Keratinocyte (primary cell): ENCODE results near the gene DISC1. TPM values are rescaled to one million over a fixed set of nuclear protein-coding genes. Genes with fewer than 3 reads are reported as not detected.

Experiments
- DNase-seq: peaks from one replicate; pipeline ENCODE4 v3.0.0-alpha.2; 2011; ENCODE audit warnings: low read depth, missing footprints, low spot score
- FAIRE-seq: peaks from 2 replicates; lab custom pipeline; 2011; peaks lifted over from hg19 to GRCh38; lab: Jason Lieb, UNC
- H2AFZ ChIP-seq: 2 replicates; pipeline ENCODE4 v1.6.0; 2012; ENCODE audit warnings: low read length, control low read depth, inconsistent platforms; ENCODE audit not compliant: control insufficient read depth
- H3K27ac ChIP-seq: 2 replicates; pipeline ENCODE4 v1.5.1; 2011; ENCODE audit warnings: low read length; ENCODE audit not compliant: control insufficient read depth, insufficient read depth
- H3K27me3 ChIP-seq: 3 replicates; pipeline ENCODE4 v1.6.0; 2011; ENCODE audit warnings: low read length; ENCODE audit not compliant: control insufficient read depth, insufficient read depth; ENCODE audit errors: extremely low read depth
- H3K36me3 ChIP-seq, 2 experiments: 2 replicates in 1 of 2; 3 replicates in 1 of 2; pipeline ENCODE4 v1.5.1; 2011; ENCODE audit warnings: low read length in 2 of 2, mild to moderate bottlenecking in 1 of 2; ENCODE audit not compliant: control insufficient read depth in 2 of 2, insufficient read depth in 2 of 2; ENCODE audit errors: extremely low read depth in 1 of 2
- H3K4me1 ChIP-seq: 3 replicates; pipeline ENCODE4 v1.5.1; 2011; ENCODE audit warnings: low read length; ENCODE audit not compliant: control insufficient read depth, insufficient read depth; ENCODE audit errors: extremely low read depth
- H3K4me2 ChIP-seq: 3 replicates; pipeline ENCODE4 v1.6.0; 2011; ENCODE audit warnings: low read depth, low read length; ENCODE audit not compliant: control insufficient read depth, insufficient read depth; ENCODE audit errors: extremely low read depth
- H3K4me3 ChIP-seq, 3 experiments: fragments of 200-600 bp in 1 of 3; sonication (generic) in 1 of 3; 2 replicates in 2 of 3; 3 replicates in 1 of 3; pipeline ENCODE4 v1.5.1; 2011 to 2016; ENCODE audit warnings: low read length in 3 of 3, mild to moderate bottlenecking in 3 of 3, control low read depth in 2 of 3, inconsistent platforms in 1 of 3, low read depth in 1 of 3, mixed read lengths in 1 of 3, mixed run types in 1 of 3, moderate library complexity in 1 of 3; ENCODE audit not compliant: control insufficient read depth in 2 of 3, insufficient read depth in 2 of 3; ENCODE audit errors: extremely low read depth in 1 of 3
- H3K79me2 ChIP-seq: 2 replicates; pipeline ENCODE4 v1.6.0; 2012; ENCODE audit warnings: low read length; ENCODE audit not compliant: control insufficient read depth, insufficient read depth
- H3K9ac ChIP-seq: 3 replicates; pipeline ENCODE4 v1.6.0; 2011; ENCODE audit warnings: low read length; ENCODE audit not compliant: control insufficient read depth, insufficient read depth; ENCODE audit errors: extremely low read depth
- H3K9me1 ChIP-seq: 3 replicates; pipeline ENCODE4 v1.6.0; 2011; ENCODE audit warnings: low read length; ENCODE audit not compliant: control insufficient read depth, insufficient read depth; ENCODE audit errors: extremely low read depth
- H3K9me3 ChIP-seq: 2 replicates; pipeline ENCODE4 v1.5.1; 2012; ENCODE audit warnings: low read depth, low read length; ENCODE audit not compliant: control insufficient read depth
- H4K20me1 ChIP-seq: 3 replicates; pipeline ENCODE4 v1.6.0; 2011; ENCODE audit warnings: low read length; ENCODE audit not compliant: control insufficient read depth, insufficient read depth; ENCODE audit errors: extremely low read depth
- CTCF ChIP-seq, 3 experiments: IDR thresholded peaks in 1 of 3; conservative IDR thresholded peaks in 1 of 3; optimal IDR thresholded peaks in 1 of 3; 2 replicates in 2 of 3; 3 replicates in 1 of 3; pipeline versions ENCODE3 to v1.5.1; 2011; ENCODE audit warnings: low read length in 3 of 3, mild to moderate bottlenecking in 3 of 3, moderate library complexity in 2 of 3, control low read depth in 1 of 3, inconsistent platforms in 1 of 3; ENCODE audit not compliant: insufficient read depth in 2 of 3; ENCODE audit errors: extremely low read depth in 1 of 3
- EZH2 ChIP-seq: IDR thresholded peaks from one replicate; pipeline ENCODE4 v1.6.1; 2012; ENCODE audit warnings: inconsistent platforms, mild to moderate bottlenecking, low read length, moderate library complexity
- dilution Hi-C: fragments of 300-500 bp; cut with MboI; formaldehyde crosslinking; loops from one replicate; pipeline ENCODE4 v1.7.0; 2020; ENCODE audit warnings: low sequenced_read_pairs; ENCODE audit not compliant: extremely low pct_ligation_motif_present
- polyA plus RNA-seq, 5 experiments: library from polyadenylated mRNA; depleted of rRNA in 3 of 5; stranded (reverse) in 3 of 5; stranded (forward) in 1 of 5; unstranded in 1 of 5; fragments of >200 nt; gene quantifications; 1 replicate in 1 of 5; 2 replicates in 3 of 5; 3 replicates in 1 of 5; pipeline versions ENCODE4 v1.2.1 to v1.2.3, GENCODE V29; 2011 to 2012; ENCODE audit warnings: missing spikeins in 2 of 5, low read depth in 1 of 5, low replicate concordance in 1 of 5

The DISC1 gene
- polyA plus RNA-seq, 1 donor (not counting 4 experiments of a cell fraction or from before 2014, with no cell fraction given): 0.47 TPM

GRCh38 chr1:231768416-231768815, 141.8 kb downstream of the DISC1 start:
- no peak overlapping the region for H3K4me2 ChIP-seq
- H3K4me1 ChIP-seq: no peaks in the 10 kb centered on the region
- dilution Hi-C loops: no loop called here
- FAIRE-seq: no peak
- no peak overlapping the region for H3K9ac ChIP-seq
- H3K79me2 ChIP-seq: no peaks in the 10 kb centered on the region
- DNase-seq: no peak
- no peak overlapping the region for H3K27ac ChIP-seq
- H4K20me1 ChIP-seq: no peaks in the 10 kb centered on the region
- H3K27me3 ChIP-seq: no peaks in the 10 kb centered on the region
- no peak overlapping the region for H3K4me3 ChIP-seq
- no peaks in the 10 kb centered on the region for H3K36me3 ChIP-seq
- H3K9me3 ChIP-seq: no peaks in the 10 kb centered on the region
- no peak for TF ChIP-seq CTCF (optimal IDR thresholded peaks at IDR 0.05 in 1 of 3, IDR thresholded peaks at IDR 0.05 in 1 of 3, conservative IDR thresholded peaks at IDR 0.05 in 1 of 3; ENCODE audit: extremely low read depth in 1 of 3, insufficient read depth in 2 of 3, low read length in 3 of 3)
- TF ChIP-seq EZH2: no peak
- no peak overlapping the region for H2AFZ ChIP-seq
- no peaks in the 10 kb centered on the region for H3K9me1 ChIP-seq

GRCh38 chr1:231770506-231771175, 144.1 kb downstream of the DISC1 start:
- H3K27me3 ChIP-seq: no peaks in the 10 kb centered on the region
- no peaks in the 10 kb centered on the region for H3K36me3 ChIP-seq
- H4K20me1 ChIP-seq: no peaks in the 10 kb centered on the region
- H3K27ac ChIP-seq: no peak overlapping the region
- H2AFZ ChIP-seq: no peak overlapping the region
- H3K9ac ChIP-seq: no peak overlapping the region
- no peak overlapping the region for H3K4me2 ChIP-seq
- no peaks in the 10 kb centered on the region for H3K79me2 ChIP-seq
- H3K9me3 ChIP-seq: no peaks in the 10 kb centered on the region
- no peaks in the 10 kb centered on the region for H3K4me1 ChIP-seq
- H3K4me3 ChIP-seq: no peak overlapping the region
- dilution Hi-C loops: no loop called here
- FAIRE-seq: no peak
- no peak for DNase-seq
- no peaks in the 10 kb centered on the region for H3K9me1 ChIP-seq
- TF ChIP-seq EZH2 (no peak), CTCF (optimal IDR thresholded peaks at IDR 0.05 in 1 of 3, IDR thresholded peaks at IDR 0.05 in 1 of 3, conservative IDR thresholded peaks at IDR 0.05 in 1 of 3; ENCODE audit: extremely low read depth in 1 of 3, insufficient read depth in 2 of 3, low read length in 3 of 3) (no peak)
